Activated naive CD8-positive, alpha-beta T cell treated with anti-CD3 and anti-CD28 coated beads, Interleukin-2, amount 10 ng/mL, durations not matched to agents 7 days and 5 days (primary cell): ENCODE data around the gene CCDC200. TPM values are rescaled to one million over a fixed set of nuclear protein-coding genes. Genes with fewer than 3 reads are reported as not detected.

ENCODE experiments used
- total RNA-seq, 2 experiments: library from RNA; stranded (reverse); gene quantifications; one replicate each; pipeline ENCODE4 v1.2.3, GENCODE V29; 2021

CCDC200 gene
- total RNA-seq, 2 experiments from 2014 or later = 0.45 TPM; not detected in 1

Other genes starting within 250 kb of the CCDC200 start
- under 1 TPM; 0.28 to 0.39 TPM for gene PTGES3L, start 248.5 kb downstream of the CCDC200 start, total RNA-seq
- 10 to 100 TPM; 16.5 to 17.8 TPM for gene RUNDC1, start 248.1 kb downstream of the CCDC200 start, total RNA-seq
- 1,000 to 10,000 TPM; 1,039 to 1,066 TPM for gene RPL27, start 230.2 kb downstream of the CCDC200 start, total RNA-seq
- 10 to 100 TPM; 92.7 to 99.2 TPM for gene IFI35, start 221.8 kb downstream of the CCDC200 start, total RNA-seq
- gene VAT1, start 206.2 kb downstream of the CCDC200 start, total RNA-seq = 10 to 100 TPM; 24.4 to 34.0 TPM
- gene RND2, start 203.4 kb downstream of the CCDC200 start, total RNA-seq = under 1 TPM in 1 of 2 experiments, not detected in 1; 0.14 TPM
- gene BRCA1, start 103.3 kb downstream of the CCDC200 start, total RNA-seq = 10 to 100 TPM; 53.5 to 61.4 TPM
- gene NBR1, start 57.4 kb downstream of the CCDC200 start, total RNA-seq = 10 to 100 TPM; 60.5 to 67.4 TPM
- gene TMEM106A, start 16.7 kb downstream of the CCDC200 start, total RNA-seq = 10 to 100 TPM; 20.3 TPM
- 1,000 to 10,000 TPM; 7,127 to 8,381 TPM for gene RNU2-1, start 5.4 kb upstream of the CCDC200 start, total RNA-seq
- 1 to 10 TPM; 2.2 to 2.4 TPM for gene ARL4D, start 170.4 kb upstream of the CCDC200 start, total RNA-seq